HG02623 (cell line): Measurements from ENCODE around the gene ST7.

Experiments used
- ATAC-seq: cut with Tn5 transposase; IDR thresholded peaks from one replicate; pipeline ENCODE4 v1.9.1; 2021; ENCODE audit warnings: moderate library complexity; ENCODE audit not compliant: unreplicated experiment

The ST7 gene

DNA sequence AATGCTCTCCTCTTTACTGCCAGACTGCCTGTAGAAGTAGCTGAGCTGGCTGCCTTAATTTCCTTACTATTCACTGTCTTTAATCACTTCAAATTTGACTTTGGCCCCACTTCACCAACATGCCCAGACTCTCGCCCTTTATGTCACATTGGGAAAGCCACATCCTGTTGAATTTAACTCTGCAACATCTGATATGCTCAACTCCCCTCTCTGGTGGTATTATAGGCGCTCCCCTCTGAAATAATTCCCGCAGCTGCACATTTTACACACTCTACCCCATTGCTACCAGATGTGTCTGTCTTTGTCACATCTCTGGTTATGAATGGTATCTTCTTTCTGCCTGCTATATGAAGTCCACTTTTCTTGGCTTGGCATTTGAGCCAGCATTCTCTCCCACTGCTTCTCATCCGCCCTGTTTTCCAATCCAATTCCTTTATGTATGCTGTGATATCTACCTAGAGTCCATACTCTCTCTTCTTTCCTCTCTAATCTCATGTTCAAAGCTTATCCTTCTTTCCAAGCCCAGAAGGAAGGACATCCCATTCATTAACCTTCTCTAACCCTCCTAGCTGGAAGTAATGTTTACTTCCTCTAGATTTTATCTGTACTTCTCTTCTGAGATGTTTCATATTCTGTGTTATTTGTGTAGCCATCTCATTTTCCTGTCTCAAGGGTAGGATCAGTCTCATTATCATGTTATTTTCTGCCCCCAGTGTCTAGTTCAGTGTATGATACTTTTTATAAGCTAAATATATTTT is 134.5 kb downstream of the ST7 start:
- ATAC-seq, result no peak

GRCh38 chr7:117088623-117089194 is 135.4 kb downstream of the ST7 start:
- no peak for ATAC-seq

DNA sequence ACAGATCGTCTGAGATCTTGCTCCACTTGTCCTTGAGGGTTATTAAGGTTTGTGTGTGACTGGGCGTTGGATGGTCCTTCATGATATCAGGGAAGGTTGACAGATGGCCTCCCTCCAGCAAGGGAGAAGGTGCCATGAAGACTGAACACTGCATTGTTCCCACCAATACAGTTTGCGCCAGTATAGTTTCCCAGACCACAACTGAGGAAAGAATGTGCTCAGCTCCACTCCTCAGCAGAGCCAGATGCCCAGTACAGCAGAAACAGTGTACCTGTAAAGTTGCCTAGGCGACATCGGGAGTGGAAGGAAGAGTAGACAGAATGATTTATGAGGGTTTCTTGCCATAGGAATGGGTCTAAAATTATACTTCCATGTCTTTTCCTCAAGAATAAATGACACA is 137.5 kb downstream of the ST7 start:
- no peak for ATAC-seq

- no peak for ATAC-seq
Observed at GRCh38 chr7:117091721-117092120, 138.4 kb downstream of the ST7 start.

DNA sequence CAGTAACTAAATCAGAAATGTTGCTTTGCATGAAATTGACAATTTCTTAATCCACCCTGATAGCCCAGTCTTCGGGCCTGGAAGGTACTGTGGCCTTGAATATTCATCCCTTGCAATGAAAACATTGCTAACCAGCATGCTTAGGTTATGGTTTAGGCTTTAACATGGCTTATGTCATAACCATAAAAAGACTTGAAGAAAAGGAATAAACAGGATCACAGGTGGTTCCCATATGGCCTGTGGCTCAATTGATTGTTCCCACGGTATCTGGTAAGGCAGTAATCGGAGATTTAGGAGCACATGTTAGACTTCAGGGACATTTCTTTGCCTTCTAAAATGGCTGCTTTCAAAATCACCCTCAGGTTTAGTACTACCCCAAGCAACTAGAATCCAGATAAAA is 139.5 kb downstream of the ST7 start:
- no peak for ATAC-seq

GRCh38 chr7:117094457-117094856 is 141.2 kb downstream of the ST7 start:
- no peak for ATAC-seq

- ATAC-seq, result no peak
Observed at GRCh38 chr7:117095055-117095454, 141.8 kb downstream of the ST7 start.

DNA sequence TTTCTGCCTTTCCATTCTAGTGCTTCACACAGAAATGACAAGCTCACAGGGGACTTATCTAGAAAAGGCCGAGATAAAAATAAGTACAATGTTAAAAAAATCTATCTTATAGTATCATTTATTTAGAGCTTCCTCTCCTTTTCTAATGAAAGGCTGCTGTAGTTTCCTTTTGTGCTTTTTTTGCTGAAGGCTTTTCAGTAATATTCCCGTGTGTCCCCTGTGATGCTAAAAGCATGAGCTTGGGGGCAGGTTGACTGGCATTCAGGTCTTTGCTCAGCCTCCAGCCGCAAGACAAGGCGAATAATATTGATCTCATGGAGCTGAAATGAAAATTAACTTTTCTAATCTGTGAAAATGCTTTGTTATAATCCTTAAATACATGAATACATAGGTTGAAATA is 143.0 kb downstream of the ST7 start:
- no peak for ATAC-seq

DNA sequence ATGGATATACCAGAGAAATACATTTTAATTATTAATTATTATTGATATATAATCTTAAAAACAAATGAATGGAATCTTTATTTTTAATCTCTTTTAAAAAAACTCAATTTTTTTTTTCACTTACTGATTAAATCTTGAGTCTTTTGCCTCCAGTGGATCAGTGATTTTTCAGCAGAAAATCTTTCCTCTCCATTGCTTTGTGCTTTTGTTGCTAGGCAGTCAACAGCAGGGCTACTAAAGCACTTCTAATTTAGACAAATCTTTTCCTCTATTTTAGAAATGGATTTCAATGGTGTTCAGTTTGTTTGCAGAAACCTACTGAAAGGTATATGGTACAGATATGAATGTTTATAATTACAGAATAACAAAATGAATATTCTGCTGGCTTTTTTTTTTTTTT is 143.6 kb downstream of the ST7 start:
- ATAC-seq, result no peak

GRCh38 chr7:117097860-117098259 is 144.6 kb downstream of the ST7 start:
- no peak for ATAC-seq

- ATAC-seq, result no peak
Observed at GRCh38 chr7:117098457-117098856, 145.2 kb downstream of the ST7 start.

GRCh38 chr7:117101026-117101425 is 147.7 kb downstream of the ST7 start:
- no peak for ATAC-seq

GRCh38 chr7:117110480-117111315 is 157.4 kb downstream of the ST7 start:
- ATAC-seq, result peak; percentile 98

DNA sequence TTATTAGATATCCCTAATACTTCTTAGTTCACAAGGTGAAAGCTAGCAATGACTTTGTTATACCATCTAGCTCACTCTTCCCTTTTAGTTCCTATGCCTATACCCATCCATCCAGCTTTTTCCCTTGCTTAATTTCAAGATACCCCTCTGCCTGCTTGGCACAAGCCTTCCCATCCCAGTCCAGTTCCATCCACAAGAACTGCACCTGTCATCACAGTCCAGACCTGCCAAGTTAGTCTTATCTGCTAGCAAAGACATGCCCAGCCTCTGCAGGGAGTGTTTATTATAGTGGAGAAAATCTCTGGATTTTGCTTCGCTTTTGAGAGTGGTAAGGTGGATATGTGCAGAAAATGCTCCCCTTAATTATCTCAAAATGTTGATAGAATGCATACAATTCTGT is 158.2 kb downstream of the ST7 start:
- ATAC-seq, result no peak

DNA sequence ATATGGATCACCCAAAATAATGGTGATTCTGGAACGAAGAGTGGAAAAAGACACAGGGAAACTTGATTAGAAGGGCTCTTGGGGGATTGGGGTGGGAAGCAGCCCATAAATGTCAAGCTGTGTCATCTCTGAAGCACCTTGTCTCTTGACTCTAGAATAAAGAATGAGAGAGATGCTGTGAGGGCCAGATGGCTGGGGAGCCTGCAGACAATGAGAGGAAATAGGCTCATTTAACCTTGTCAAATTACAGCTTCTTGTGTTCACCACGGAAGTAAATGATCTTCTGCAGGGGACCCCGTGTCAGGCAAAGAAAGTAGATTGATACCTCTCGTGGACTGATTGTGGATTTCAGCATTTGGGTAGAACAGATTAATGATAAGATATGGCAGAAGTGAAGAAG is 159.3 kb downstream of the ST7 start:
- ATAC-seq, result no peak

DNA sequence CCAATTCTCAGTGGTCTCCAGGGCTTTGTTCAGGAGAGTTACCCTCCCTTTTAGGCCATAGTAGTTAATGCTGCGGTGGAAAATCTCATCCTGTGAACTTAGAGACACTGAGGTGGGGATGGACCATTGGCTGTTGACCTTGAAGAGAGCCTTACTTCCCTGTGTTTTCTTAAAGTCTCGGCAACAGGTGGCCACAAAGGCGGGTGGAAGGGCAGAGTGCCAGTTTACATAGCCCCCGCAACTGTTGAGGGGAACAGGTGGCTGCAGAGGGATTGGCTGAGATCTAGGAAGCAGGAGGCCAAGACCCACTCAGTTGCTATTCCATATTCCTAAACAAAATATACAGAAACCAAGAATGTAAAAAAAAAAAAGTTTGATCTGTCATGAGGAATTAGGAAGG is 160.6 kb downstream of the ST7 start:
- ATAC-seq, result no peak

- no peak for ATAC-seq
Observed at GRCh38 chr7:117114272-117114671, 161.0 kb downstream of the ST7 start.

GRCh38 chr7:117116211-117116610 is 162.9 kb downstream of the ST7 start:
- no peak for ATAC-seq

DNA sequence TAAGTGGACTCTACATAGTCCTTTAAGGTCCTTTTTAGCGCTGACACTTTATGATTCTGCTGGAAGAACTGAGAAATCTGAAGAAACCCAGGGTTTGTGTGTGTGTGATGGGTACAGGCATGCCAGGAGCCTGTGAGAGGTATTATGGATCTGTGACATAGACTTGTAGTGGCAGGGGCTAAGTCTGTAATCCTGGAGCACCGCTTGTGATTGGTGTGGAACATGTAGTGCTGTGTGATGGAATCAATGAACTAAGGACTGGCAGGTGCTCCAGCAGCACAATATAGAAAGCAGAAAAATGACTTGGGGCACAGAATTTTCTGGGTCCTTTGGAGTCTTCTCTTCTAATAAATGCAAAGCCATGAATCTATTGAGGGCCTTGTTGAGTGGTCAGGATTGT is 163.9 kb downstream of the ST7 start:
- ATAC-seq, result no peak

- ATAC-seq, result no peak
Observed at GRCh38 chr7:117118579-117119180, 165.4 kb downstream of the ST7 start.

GRCh38 chr7:117119192-117119924 is 166.1 kb downstream of the ST7 start:
- peak; percentile 54 for ATAC-seq
